GM12801 (cell line): ENCODE measurements around the gene FZR1.

Experiments used
- CTCF ChIP-seq: IDR thresholded peaks from one replicate; pipeline ENCODE4 v1.5.1; 2011; ENCODE audit warnings: control low read depth; ENCODE audit not compliant: insufficient read length; ENCODE audit errors: extremely low read depth

Gene FZR1

GRCh38 chr19:3549816-3550215 lies 43.7 kb downstream of the FZR1 start:
- no peak for TF ChIP-seq CTCF

- TF ChIP-seq CTCF, result no peak
Observed at GRCh38 chr19:3550947-3551791, 45.1 kb downstream of the FZR1 start.

GRCh38 chr19:3551792-3552095 lies 45.6 kb downstream of the FZR1 start:
- no peak for TF ChIP-seq CTCF

- TF ChIP-seq CTCF, result no peak
Observed at GRCh38 chr19:3554254-3555083, 48.4 kb downstream of the FZR1 start.

GRCh38 chr19:3555653-3556422 lies 49.7 kb downstream of the FZR1 start:
- TF ChIP-seq CTCF, result no peak

- TF ChIP-seq CTCF, result no peak
Observed at GRCh38 chr19:3556423-3556977, 50.4 kb downstream of the FZR1 start.
